Measurements from ENCODE around the gene GPR179. TPM values are rescaled to one million over a fixed set of nuclear protein-coding genes. Genes with fewer than 3 reads are reported as not detected.

The GPR179 gene, protein sequence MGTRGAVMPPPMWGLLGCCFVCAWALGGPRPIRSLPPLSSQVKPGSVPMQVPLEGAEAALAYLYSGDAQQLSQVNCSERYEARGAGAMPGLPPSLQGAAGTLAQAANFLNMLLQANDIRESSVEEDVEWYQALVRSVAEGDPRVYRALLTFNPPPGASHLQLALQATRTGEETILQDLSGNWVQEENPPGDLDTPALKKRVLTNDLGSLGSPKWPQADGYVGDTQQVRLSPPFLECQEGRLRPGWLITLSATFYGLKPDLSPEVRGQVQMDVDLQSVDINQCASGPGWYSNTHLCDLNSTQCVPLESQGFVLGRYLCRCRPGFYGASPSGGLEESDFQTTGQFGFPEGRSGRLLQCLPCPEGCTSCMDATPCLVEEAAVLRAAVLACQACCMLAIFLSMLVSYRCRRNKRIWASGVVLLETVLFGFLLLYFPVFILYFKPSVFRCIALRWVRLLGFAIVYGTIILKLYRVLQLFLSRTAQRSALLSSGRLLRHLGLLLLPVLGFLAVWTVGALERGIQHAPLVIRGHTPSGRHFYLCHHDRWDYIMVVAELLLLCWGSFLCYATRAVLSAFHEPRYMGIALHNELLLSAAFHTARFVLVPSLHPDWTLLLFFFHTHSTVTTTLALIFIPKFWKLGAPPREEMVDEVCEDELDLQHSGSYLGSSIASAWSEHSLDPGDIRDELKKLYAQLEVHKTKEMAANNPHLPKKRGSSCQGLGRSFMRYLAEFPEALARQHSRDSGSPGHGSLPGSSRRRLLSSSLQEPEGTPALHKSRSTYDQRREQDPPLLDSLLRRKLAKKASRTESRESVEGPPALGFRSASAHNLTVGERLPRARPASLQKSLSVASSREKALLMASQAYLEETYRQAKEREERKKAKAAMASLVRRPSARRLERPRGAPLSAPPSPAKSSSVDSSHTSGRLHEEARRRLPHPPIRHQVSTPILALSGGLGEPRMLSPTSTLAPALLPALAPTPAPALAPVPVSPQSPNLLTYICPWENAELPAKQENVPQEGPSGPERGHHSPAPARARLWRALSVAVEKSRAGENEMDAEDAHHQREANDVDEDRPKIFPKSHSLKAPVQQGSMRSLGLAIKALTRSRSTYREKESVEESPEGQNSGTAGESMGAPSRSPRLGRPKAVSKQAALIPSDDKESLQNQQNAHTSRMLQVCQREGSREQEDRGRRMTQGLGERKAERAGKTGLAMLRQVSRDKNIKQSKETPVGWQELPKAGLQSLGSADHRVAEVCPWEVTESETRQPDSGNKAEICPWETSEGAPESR (N-terminal part only)
- total RNA-seq: not detected in 2 replicates

DNA sequence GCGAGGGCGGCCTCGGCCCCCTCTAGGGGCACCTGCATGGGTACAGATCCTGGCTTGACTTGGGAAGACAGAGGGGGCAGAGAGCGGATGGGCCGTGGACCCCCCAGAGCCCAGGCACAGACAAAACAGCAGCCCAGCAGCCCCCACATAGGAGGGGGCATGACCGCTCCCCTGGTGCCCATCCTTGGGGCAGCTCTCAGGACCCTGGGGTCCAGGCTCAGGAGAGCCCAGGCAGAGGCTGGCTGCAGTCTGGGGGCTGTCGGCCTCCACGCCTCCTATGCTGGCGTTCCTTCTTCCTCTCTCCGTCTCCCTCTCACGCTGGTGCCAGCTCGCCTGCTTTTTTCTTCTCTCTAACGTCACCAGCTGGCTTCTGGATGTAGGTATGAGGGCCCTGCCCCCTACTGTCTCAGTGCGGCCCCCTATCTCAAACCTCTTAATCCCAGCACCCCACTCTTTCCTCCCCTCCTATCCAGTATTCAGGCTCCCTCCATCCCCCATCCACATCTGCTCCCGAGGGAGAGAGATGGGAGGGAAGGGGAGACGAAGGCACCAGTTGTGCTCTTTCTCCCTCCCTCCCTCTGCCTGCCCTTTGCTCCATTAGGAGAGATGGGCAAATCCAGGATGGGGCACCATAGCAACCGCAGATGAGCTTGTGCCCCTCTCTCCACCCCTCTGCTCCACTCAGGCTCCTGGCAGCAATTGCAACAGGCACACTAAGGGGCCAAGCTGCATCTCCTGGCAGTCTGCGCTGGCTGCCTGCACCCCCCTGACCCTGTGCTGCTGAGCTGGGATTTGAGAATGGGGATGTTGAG, at the start of gene GPR179:
TSS of gene GPR179 (minus strand) at position 349 of the 812 bp plus-strand sequence. CDS start at position 182, 167 bp downstream.

DNA sequence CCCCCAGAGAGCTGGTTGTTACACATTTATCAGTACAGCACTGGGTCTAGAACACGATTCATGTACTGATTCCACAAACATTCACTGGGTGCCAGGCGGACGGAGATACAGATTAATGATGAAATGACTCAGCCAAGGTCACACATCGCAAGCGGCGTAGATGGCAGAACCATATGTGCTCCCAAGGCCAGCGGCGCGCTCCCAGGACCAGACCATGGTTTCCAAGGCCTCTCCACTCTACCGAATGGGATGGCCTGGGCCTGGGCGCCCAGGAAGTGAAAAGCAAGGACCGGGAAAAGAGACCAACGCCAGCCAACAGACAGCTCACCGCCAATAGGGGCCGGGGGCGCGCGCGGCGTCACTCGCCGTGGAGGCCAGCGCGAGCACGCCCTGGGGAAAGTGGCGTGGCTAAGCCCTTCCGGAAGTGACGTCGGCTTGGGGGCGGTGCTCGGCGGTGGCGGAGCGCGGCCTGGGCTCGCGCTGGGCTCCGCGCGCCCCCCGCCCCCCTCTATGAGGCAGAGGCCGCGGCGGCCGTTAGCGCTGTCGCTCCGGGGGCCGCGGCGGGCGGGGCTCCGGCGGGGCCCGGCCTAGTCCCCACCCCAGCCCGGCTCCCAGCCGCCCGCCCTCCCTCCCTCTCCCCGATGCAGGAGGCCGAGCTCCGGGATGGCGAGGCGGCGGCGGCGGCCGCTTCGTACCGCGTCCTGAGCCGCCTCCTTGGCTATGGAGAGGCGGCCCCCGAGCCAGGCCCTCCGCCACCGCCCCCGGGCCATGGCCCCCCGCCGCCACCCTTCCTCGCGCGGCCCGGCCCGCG, 7.9 kb upstream of the GPR179 start, which contains the start of gene SOCS7:
TSS of gene SOCS7 (plus strand) at position 433 of the 811 bp plus-strand sequence. CDS start at position 642, 209 bp downstream.

GRCh38 chr17:38296834-38297517, 46.8 kb downstream of the GPR179 start, which contains the start of gene MRPL45:
MRPL45 (plus strand) TSS chr17:38297168; CDS start chr17:38297184, 16 bp downstream.

Other genes starting within 250 kb of the GPR179 start
- gene TBC1D3E, start 216.0 kb downstream of the GPR179 start, total RNA-seq: not detected in 2 replicates
- not detected in 2 replicates for gene TBC1D3, start 151.4 kb downstream of the GPR179 start, total RNA-seq
- 33.9 and 35.1 TPM in 2 replicates for gene MRPL45, start 46.8 kb downstream of the GPR179 start, total RNA-seq
- 5.2 and 9.2 TPM in 2 replicates for gene SOCS7, start 7.9 kb upstream of the GPR179 start, total RNA-seq
- 35.6 and 49.5 TPM in 2 replicates for gene ARHGAP23, start 84.5 kb upstream of the GPR179 start, total RNA-seq